ENCODE results near the gene PLAC8L1.

DNA sequence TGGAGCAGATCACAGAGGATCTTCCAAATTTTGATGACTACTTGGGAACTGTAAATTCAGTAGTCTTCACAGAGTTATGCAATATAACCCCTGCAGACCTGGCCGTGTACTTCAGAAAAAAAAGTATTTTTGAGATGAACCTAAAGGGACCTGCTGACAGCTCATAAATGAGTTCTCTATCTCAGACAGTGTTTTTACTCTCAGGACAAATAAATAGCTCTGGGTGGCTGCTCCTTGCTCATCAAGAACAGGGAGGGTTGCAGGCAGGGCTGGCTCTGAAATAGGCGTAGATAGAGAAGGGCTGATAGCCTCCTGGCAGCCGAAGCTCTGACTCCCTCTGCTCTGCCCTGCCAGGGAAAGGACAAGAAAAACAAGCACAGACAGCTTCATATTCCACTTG lies 64.8 kb downstream of the PLAC8L1 start:
- TF ChIP-seq, protein P1, sequence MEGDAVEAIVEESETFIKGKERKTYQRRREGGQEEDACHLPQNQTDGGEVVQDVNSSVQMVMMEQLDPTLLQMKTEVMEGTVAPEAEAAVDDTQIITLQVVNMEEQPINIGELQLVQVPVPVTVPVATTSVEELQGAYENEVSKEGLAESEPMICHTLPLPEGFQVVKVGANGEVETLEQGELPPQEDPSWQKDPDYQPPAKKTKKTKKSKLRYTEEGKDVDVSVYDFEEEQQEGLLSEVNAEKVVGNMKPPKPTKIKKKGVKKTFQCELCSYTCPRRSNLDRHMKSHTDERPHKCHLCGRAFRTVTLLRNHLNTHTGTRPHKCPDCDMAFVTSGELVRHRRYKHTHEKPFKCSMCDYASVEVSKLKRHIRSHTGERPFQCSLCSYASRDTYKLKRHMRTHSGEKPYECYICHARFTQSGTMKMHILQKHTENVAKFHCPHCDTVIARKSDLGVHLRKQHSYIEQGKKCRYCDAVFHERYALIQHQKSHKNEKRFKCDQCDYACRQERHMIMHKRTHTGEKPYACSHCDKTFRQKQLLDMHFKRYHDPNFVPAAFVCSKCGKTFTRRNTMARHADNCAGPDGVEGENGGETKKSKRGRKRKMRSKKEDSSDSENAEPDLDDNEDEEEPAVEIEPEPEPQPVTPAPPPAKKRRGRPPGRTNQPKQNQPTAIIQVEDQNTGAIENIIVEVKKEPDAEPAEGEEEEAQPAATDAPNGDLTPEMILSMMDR (IDR thresholded peaks at IDR 0.05; ENCODE audit: low read length) = no peak
- no peak for TF ChIP-seq EZH2 (IDR thresholded peaks at IDR 0.05; ENCODE audit: borderline replicate concordance, low read length)
